Adrenal gland (tissue), 12 donors: ENCODE measurements around the gene PIP5K1C. TPM values are rescaled to one million over a fixed set of nuclear protein-coding genes. Genes with fewer than 3 reads are reported as not detected.

ENCODE experiments used
- DNase-seq, 7 donors: peaks; one replicate each; pipeline ENCODE4 v3.0.0-alpha.2; 2019 to 2020
- H3K27ac ChIP-seq, 5 donors: fragments of 200-600 bp; sonication (generic) in 4 of 5; 1 replicate in 3 of 5; 2 replicates in 2 of 5; pipeline versions ENCODE4 v1.5.1 to v1.8.0; 2016 to 2020; ENCODE audit warnings: mild to moderate bottlenecking in 1 of 5
- H3K27me3 ChIP-seq: fragments of 200-600 bp; 2 replicates; pipeline ENCODE4 v1.8.0; 2021
- H3K36me3 ChIP-seq, 2 donors: fragments of 200-600 bp; replicated peaks in 1 of 2; 1 replicate in 1 of 2; 2 replicates in 1 of 2; pipeline versions ENCODE4 v1.5.1 to v1.8.0; 2018 to 2022
- H3K4me1 ChIP-seq, 2 donors: fragments of 200-600 bp; replicated peaks in 1 of 2; 1 replicate in 1 of 2; 2 replicates in 1 of 2; pipeline versions ENCODE4 v1.5.1 to v1.8.0; 2018 to 2021
- H3K4me3 ChIP-seq, 4 donors: fragments of 200-600 bp; sonication (generic) in 3 of 4; one replicate each; pipeline ENCODE4 v1.5.1; 2016 to 2018
- H3K9me3 ChIP-seq, 3 donors: fragments of 200-600 bp; sonication (generic) in 1 of 3; replicated peaks in 1 of 3; 1 replicate in 2 of 3; 2 replicates in 1 of 3; pipeline versions ENCODE4 v1.5.1 to v1.8.0; 2016 to 2021
- POLR2A ChIP-seq, 2 donors: fragments of 450-650 bp; IDR thresholded peaks; one replicate each; pipeline ENCODE4 v1.6.1; 2017; ENCODE audit warnings: antibody characterized with exemption in 2 of 2, mild to moderate bottlenecking in 2 of 2, moderate library complexity in 1 of 2
- WGBS, 4 donors: extraction: QIAGEN DNeasy Blood & Tissue Kit in 2 of 4; methylation state at CpG; one replicate each; pipeline versions ENCODE4 v1.1.5 to v1.1.7; 2013 to 2017; 5-methylcytosine and 5-hydroxymethylcytosine counted together
- intact Hi-C, 2 donors: fragments of 100-400 bp; cut with DNase I; formaldehyde crosslinking; loops; one replicate each; pipeline versions ENCODE4 v1.14.1 to v1.15.0; 2022 to 2023
- polyA plus RNA-seq, 3 donors: library from polyadenylated mRNA; stranded (reverse); fragments of 200-250 nt in 2 of 3; fragments of 350-450 nt in 1 of 3; fragmentation: Illumina TruSeq in 1 of 3; extraction: RNeasy Lipid Tissue Mini Kit (QIAGEN cat#74804) in 1 of 3; gene quantifications; one replicate each; pipeline ENCODE4 v1.2.3, GENCODE V29; 2013 to 2014
- total RNA-seq, 9 donors: library from RNA; depleted of rRNA in 4 of 9; stranded (reverse); fragments of >200 nt in 4 of 9; fragments of 120-200 nt in 1 of 9; fragmentation: NEBNext Ultra II Directional in 1 of 9; extraction: Animal tissue kit (Norgen Biotek cat#: 25700) in 1 of 9; gene quantifications; one replicate each; pipeline versions ENCODE4 v1.1.0 to v1.2.4, GENCODE V29; 2013 to 2023
- TF ChIP-seq, protein P1 (sequence below), 6 experiments: fragments of 450-650 bp in 4 of 6; fragments of 200-600 bp in 2 of 6; sonication (generic) in 1 of 6; IDR thresholded peaks; 1 replicate in 5 of 6; 2 replicates in 1 of 6; pipeline versions ENCODE4 v1.5.1 to v1.8.0; 2016 to 2021; ENCODE audit warnings: antibody characterized with exemption in 6 of 6, mild to moderate bottlenecking in 2 of 6, moderate library complexity in 1 of 6
- donor health status: healthy with polysubstance abuse.
- donor health status: Bipolar disorder and iron deficiency.
- donor health status: DM: yes; HTN: yes; CAD: no.
- donor health status: DM: no; HTN: no; CAD: no.
- donor health status: DM: no; HTN: no; CAD: no.
- donor health status: DM: yes; HTN: yes; CAD: no.

The PIP5K1C gene
- total and polyA plus RNA-seq, 12 donors, result 4.0 to 44.7 (median 31.0) TPM

DNA sequence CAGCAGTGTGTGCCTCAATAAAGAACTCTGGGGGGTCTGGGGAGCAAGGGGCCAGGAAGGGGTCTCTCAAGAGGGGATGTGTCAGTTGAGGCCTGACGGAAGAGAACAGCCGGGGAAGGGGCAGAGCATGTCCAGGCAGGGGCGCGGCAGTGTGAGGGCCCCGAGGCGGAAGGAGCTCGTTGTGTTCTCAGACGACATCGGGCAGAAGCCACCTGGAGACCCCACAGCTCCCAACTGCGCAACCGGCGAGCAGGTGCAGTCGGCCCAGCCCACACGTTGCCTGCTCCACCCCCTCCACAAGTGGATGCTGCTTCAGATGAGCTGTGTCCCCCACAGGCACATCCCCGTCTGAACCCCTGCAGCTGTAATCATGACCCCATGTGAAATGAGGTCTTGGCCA lies 78.6 kb downstream of the PIP5K1C start:
- H3K27me3 ChIP-seq, result no peaks in the 10 kb centered on the region
- peaks cover 6 to 24% of the 10 kb centered on the region in 2 donors for H3K4me1 ChIP-seq
- intact Hi-C loops, result loop anchor here in 1 of 2 donors (10.0 kb wide), 1 partner anchor 307 kb away; no protein-coding TSS in a partner anchor
- H3K9me3 ChIP-seq, result no peaks in the 10 kb centered on the region
- TF ChIP-seq POLR2A (IDR thresholded peaks at IDR 0.05), result no peak
- DNase-seq, result no peak
- 90 to 97% (median 92%) methylated on average over 10 to 15 of the region's 15 CpGs for WGBS, 4 donors
- H3K27ac ChIP-seq, result no peak overlapping the region
- no peak overlapping the region for H3K4me3 ChIP-seq
- peaks cover 0 to 11% of the 10 kb centered on the region in 2 donors for H3K36me3 ChIP-seq

DNA sequence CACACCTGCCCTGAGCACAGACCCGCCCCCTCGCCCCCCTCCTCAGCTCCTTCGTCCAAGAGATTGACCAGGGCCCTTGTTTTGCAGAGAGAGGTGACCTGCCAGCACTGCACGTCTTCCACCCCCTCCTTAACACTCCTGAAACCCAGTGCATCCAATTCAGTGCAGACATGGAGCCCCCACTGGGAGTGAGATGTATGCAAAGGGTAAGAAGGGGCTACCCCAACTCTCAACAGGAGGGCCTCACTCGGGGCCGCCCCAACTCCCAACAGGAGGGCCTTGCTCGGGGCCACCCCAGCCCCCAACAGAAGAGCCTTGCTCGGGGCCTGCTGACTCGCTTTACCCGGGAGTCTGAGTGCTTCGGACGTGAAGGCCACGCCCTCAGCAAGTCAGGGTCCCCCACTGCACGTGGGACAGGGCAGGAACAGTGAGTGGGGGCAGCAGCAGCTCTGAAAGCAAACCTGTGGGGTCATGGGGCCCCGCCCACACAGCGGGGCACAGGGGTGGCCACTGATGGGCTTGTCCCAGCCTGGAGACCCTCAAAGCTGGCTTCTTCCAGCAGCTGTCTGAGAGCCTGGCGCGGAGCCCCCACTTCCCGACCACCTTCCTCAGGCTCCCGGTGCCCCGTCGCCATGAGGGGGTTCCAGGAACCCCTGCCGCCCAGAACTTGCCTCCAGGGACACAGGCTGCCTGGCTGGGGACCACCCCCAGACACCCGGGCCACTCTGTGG lies 79.3 kb downstream of the PIP5K1C start:
- H3K36me3 ChIP-seq, result peaks cover 0 to 15% of the 10 kb centered on the region in 2 donors
- H3K27me3 ChIP-seq, result no peaks in the 10 kb centered on the region
- 78 to 86% (median 86%) methylated on average over 6 to 24 of the region's 24 CpGs for WGBS, 4 donors
- H3K4me1 ChIP-seq, result peaks cover 6 to 23% of the 10 kb centered on the region in 2 donors
- DNase-seq, result no peak
- no peak overlapping the region for H3K27ac ChIP-seq
- intact Hi-C loops, result loop anchor here in 1 of 2 donors (10.0 kb wide), 1 partner anchor 306 kb away; no protein-coding TSS in a partner anchor
- TF ChIP-seq POLR2A (IDR thresholded peaks at IDR 0.05), result no peak
- TF ChIP-seq, protein P1, sequence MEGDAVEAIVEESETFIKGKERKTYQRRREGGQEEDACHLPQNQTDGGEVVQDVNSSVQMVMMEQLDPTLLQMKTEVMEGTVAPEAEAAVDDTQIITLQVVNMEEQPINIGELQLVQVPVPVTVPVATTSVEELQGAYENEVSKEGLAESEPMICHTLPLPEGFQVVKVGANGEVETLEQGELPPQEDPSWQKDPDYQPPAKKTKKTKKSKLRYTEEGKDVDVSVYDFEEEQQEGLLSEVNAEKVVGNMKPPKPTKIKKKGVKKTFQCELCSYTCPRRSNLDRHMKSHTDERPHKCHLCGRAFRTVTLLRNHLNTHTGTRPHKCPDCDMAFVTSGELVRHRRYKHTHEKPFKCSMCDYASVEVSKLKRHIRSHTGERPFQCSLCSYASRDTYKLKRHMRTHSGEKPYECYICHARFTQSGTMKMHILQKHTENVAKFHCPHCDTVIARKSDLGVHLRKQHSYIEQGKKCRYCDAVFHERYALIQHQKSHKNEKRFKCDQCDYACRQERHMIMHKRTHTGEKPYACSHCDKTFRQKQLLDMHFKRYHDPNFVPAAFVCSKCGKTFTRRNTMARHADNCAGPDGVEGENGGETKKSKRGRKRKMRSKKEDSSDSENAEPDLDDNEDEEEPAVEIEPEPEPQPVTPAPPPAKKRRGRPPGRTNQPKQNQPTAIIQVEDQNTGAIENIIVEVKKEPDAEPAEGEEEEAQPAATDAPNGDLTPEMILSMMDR (IDR thresholded peaks at IDR 0.05), result no peak
- H3K9me3 ChIP-seq, result no peaks in the 10 kb centered on the region
- H3K4me3 ChIP-seq, result no peak overlapping the region

DNA sequence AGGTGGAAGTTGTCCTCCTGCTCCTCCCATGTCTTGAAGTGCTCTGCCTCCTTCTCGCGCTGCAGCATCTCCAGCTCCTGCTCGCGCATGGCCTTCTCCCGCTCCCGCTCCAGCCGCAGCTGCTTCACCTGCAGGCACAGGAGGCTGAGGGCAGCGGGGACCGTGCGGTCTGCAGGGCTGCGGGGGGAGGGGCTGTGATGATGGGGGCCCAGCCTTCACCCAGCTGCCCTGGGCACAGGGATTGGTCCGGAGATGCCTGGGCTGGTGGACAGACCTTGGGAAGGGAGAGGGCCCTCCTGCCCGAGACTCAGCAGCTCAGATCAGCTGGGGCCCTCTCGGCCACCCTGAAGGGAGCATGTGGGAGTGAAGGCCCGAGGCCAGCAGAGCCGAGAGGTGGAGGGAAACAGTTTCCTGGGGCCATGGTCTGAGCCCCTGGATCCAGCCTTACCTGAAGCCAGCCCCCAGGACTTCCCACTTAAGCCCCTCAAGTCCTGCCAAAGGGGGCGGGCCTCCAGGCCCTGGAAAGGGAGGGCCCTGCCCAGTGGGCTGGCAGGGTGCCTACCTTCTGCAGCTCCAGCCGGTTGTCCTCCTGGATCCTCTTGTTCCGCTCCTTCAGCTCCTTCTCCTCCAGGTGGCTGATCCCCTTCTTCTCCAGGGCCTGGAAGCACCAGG lies 80.0 kb downstream of the PIP5K1C start:
- Histone ChIP-seq H3K4me3 (no peak overlapping the region), H3K4me1 (peaks cover under 1 to 16% of the 10 kb centered on the region in 2 donors), H3K27me3 (no peaks in the 10 kb centered on the region), H3K27ac (no peak overlapping the region), H3K36me3 (peaks cover 0 to 15% of the 10 kb centered on the region in 2 donors), H3K9me3 (no peaks in the 10 kb centered on the region)
- intact Hi-C loops, result loop anchor here in 1 of 2 donors (10.0 kb wide), 1 partner anchor 305 kb away; no protein-coding TSS in a partner anchor
- 72 to 83% (median 80%) methylated on average over 11 to 19 of the region's 19 CpGs for WGBS, 4 donors
- TF ChIP-seq, protein P1 (IDR thresholded peaks at IDR 0.05), result no peak
- no peak for TF ChIP-seq POLR2A (IDR thresholded peaks at IDR 0.05)
- no peak for DNase-seq

DNA sequence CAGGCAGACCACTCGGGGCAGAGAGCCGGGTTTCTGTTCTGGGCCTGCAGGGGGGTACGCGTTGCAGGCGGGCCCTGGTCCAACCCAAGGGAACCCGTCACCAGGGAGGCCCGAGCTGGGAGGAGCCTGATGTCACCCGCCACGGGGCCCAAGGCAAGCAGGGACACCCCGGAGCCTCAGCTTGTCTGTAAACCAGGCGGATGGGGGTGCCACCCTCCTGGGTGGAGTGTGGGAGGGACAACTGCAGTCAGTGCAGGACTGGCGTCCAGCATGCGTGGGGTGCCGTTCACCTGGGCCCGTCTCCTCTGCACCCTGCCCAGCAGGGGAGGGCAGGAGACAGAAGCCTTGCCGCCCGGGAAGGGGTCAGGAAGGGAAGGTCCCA lies 80.6 kb downstream of the PIP5K1C start:
- H3K4me3 ChIP-seq, result no peak overlapping the region
- peaks cover 0 to 15% of the 10 kb centered on the region in 2 donors for H3K36me3 ChIP-seq
- intact Hi-C loops, result loop anchor here (5.0 to 10.0 kb wide), 2 partner anchors 72 to 305 kb away; no protein-coding TSS in a partner anchor
- no peaks in the 10 kb centered on the region for H3K9me3 ChIP-seq
- DNase-seq, result no peak
- H3K27me3 ChIP-seq, result no peaks in the 10 kb centered on the region
- TF ChIP-seq, protein P1 (IDR thresholded peaks at IDR 0.05), result no peak
- no peak for TF ChIP-seq POLR2A (IDR thresholded peaks at IDR 0.05)
- peaks cover 0 to 9% of the 10 kb centered on the region in 2 donors for H3K4me1 ChIP-seq
- no peak overlapping the region for H3K27ac ChIP-seq
- 81 to 87% (median 83%) methylated on average over 6 to 17 of the region's 17 CpGs for WGBS, 4 donors
